GM12878 (cell line): ENCODE results near the gene HPX. TPM values are rescaled to one million over a fixed set of nuclear protein-coding genes. Genes with fewer than 3 reads are reported as not detected.

ENCODE experiments used
- ATAC-seq: fragments of 200-7000 bp; cut with Tn5 transposase; 3 replicates; pipeline ENCODE4 v1.9.1; 2020; ENCODE audit warnings: mild to moderate bottlenecking, moderate library complexity
- BruUV-seq: library from RNA; stranded (reverse); fragments of 400-500 nt; replicated peaks from 2 replicates; lab custom pipeline; 2021; lab: Mats Ljungman, UMichigan
- CTCF ChIA-PET: fragments of 300-600 bp; sonication (Branson Sonifier 250); formaldehyde crosslinking; extraction: SDS; loops from one replicate; lab custom pipeline; 2021; ENCODE audit warnings: inconsistent platforms; lab: Yijun Ruan, JAX
- POLR2A ChIA-PET: fragments of 350-600 bp; formaldehyde crosslinking; extraction: SDS; loops from one replicate; lab custom pipeline; 2021; ENCODE audit warnings: inconsistent platforms; lab: Charles Lee
- RAD21 ChIA-PET: fragments of 300-600 bp; sonication (Branson Sonifier 250); formaldehyde crosslinking; loops from one replicate; lab custom pipeline; 2023; ENCODE audit warnings: antibody characterized with exemption; ENCODE audit not compliant: unreplicated experiment; lab: Charles Lee
- SMC1A ChIA-PET: fragments of 300-600 bp; sonication (Branson Sonifier 250); formaldehyde crosslinking; loops from one replicate; lab custom pipeline; 2023; ENCODE audit not compliant: unreplicated experiment, uncharacterized antibody; lab: Charles Lee
- DNase-seq: peaks from one replicate; pipeline ENCODE4 v3.0.0-alpha.2; 2011; ENCODE audit warnings: low read depth, low spot score
- FAIRE-seq: peaks from 3 replicates; lab custom pipeline; 2011; peaks lifted over from hg19 to GRCh38; lab: Jason Lieb, UNC
- H2AFZ ChIP-seq: 2 replicates; pipeline ENCODE4 v1.6.0; 2011; ENCODE audit warnings: low read depth, low read length, control low read depth; ENCODE audit not compliant: control insufficient read depth
- H3K27ac ChIP-seq: 2 replicates; pipeline ENCODE4 v1.5.1; 2011; ENCODE audit warnings: control low read depth; ENCODE audit not compliant: control insufficient read depth, insufficient read depth
- H3K27me3 ChIP-seq, 2 experiments: replicated peaks in 1 of 2; 2 replicates each; pipeline versions ENCODE4 v1.6.0 to v1.6.1; 2011; ENCODE audit warnings: low read length in 1 of 2; ENCODE audit not compliant: control insufficient read depth in 2 of 2, insufficient read depth in 2 of 2
- H3K36me3 ChIP-seq, 2 experiments: 2 replicates each; pipeline ENCODE4 v1.5.1; 2011; ENCODE audit warnings: low read length in 1 of 2; ENCODE audit not compliant: control insufficient read depth in 2 of 2, insufficient read depth in 2 of 2
- H3K4me1 ChIP-seq: 2 replicates; pipeline ENCODE4 v1.6.1; 2011; ENCODE audit warnings: mild to moderate bottlenecking, low read length, moderate library complexity, mixed read lengths; ENCODE audit not compliant: control insufficient read depth, insufficient read depth
- H3K4me2 ChIP-seq: 2 replicates; pipeline ENCODE4 v1.6.0; 2011; ENCODE audit warnings: control low read depth; ENCODE audit not compliant: control insufficient read depth, insufficient read depth
- H3K4me3 ChIP-seq: fragments of 200-600 bp; sonication (generic); 2 replicates; pipeline ENCODE4 v1.5.1; 2016
- H3K79me2 ChIP-seq: 2 replicates; pipeline ENCODE4 v1.6.0; 2011; ENCODE audit warnings: low read length; ENCODE audit not compliant: control insufficient read depth, insufficient read depth
- H3K9ac ChIP-seq: 2 replicates; pipeline ENCODE4 v1.8.0; 2011; ENCODE audit warnings: low read length, control low read depth, mixed read lengths; ENCODE audit not compliant: control insufficient read depth, insufficient read depth
- H3K9me3 ChIP-seq: replicated peaks from 3 replicates; pipeline ENCODE4 v1.5.1; 2011; ENCODE audit warnings: mild to moderate bottlenecking, low read length; ENCODE audit not compliant: control insufficient read depth, insufficient read depth
- H4K20me1 ChIP-seq: 2 replicates; pipeline ENCODE4 v1.6.0; 2011; ENCODE audit not compliant: control insufficient read depth, insufficient read depth
- ATF7 ChIP-seq: fragments of 450-650 bp; IDR thresholded peaks from 2 replicates; pipeline ENCODE4 v1.6.1; 2016; ENCODE audit warnings: low read depth, mild to moderate bottlenecking
- BHLHE40 ChIP-seq, 2 experiments: fragments of 450-650 bp in 1 of 2; IDR thresholded peaks; 2 replicates each; pipeline ENCODE4 v1.6.1; 2011 to 2017; ENCODE audit warnings: low read depth in 2 of 2, borderline replicate concordance in 1 of 2, improper control_type of control experiment in 1 of 2, low read length in 1 of 2, mild to moderate bottlenecking in 1 of 2
- CHD4 ChIP-seq: fragments of 200-600 bp; sonication (generic); IDR thresholded peaks from 2 replicates; pipeline ENCODE4 v1.6.1; 2016; ENCODE audit warnings: mild to moderate bottlenecking
- E2F4 ChIP-seq: IDR thresholded peaks from 2 replicates; pipeline ENCODE4 v1.6.1; 2012; ENCODE audit warnings: low read depth, low read length, improper control_type of control experiment
- HDAC6 ChIP-seq: fragments of 200-600 bp; sonication (generic); IDR thresholded peaks from one replicate; pipeline ENCODE4 v1.8.0; 2017; ENCODE audit warnings: antibody characterized with exemption; ENCODE audit not compliant: unreplicated experiment
- IRF3 ChIP-seq: fragments of 450-650 bp; IDR thresholded peaks from 2 replicates; pipeline ENCODE4 v1.6.1; 2014; ENCODE audit warnings: mild to moderate bottlenecking
- KDM1A ChIP-seq: fragments of 200-600 bp; sonication (generic); IDR thresholded peaks from 2 replicates; pipeline ENCODE4 v1.6.1; 2016; ENCODE audit warnings: borderline replicate concordance
- NBN ChIP-seq: fragments of 450-650 bp; IDR thresholded peaks from 2 replicates; pipeline ENCODE4 v1.6.1; 2016
- PBX3 ChIP-seq: IDR thresholded peaks from 2 replicates; pipeline ENCODE4 v1.6.1; 2011; ENCODE audit warnings: mild to moderate bottlenecking, low read depth, low read length, moderate library complexity; ENCODE audit not compliant: insufficient replicate concordance
- RUNX3 ChIP-seq: IDR thresholded peaks from 2 replicates; pipeline ENCODE4 v1.6.1; 2012; ENCODE audit warnings: low read length, inconsistent platforms
- SP1 ChIP-seq: IDR thresholded peaks from one replicate; pipeline ENCODE4 v1.6.1; 2011; ENCODE audit warnings: low read depth, low read length
- TCF12 ChIP-seq: IDR thresholded peaks from 2 replicates; pipeline ENCODE4 v1.6.1; 2011; ENCODE audit warnings: low read depth, mild to moderate bottlenecking, low read length
- TCF7 ChIP-seq: IDR thresholded peaks from 2 replicates; pipeline ENCODE4 v1.6.1; 2014; ENCODE audit warnings: antibody characterized with exemption, borderline replicate concordance
- YBX1 ChIP-seq: fragments of 450-650 bp; IDR thresholded peaks from 2 replicates; pipeline ENCODE4 v1.6.1; 2016; ENCODE audit warnings: antibody characterized with exemption
- ZBED1 ChIP-seq: IDR thresholded peaks from 2 replicates; pipeline ENCODE4 v1.6.1; 2016; ENCODE audit warnings: borderline replicate concordance
- ZBTB11 ChIP-seq: fragments of 450-650 bp; formaldehyde crosslinking; IDR thresholded peaks from 2 replicates; pipeline ENCODE4 v1.5.0; 2022; ENCODE audit warnings: mild to moderate bottlenecking, missing genetic modification characterization
- ZNF24 ChIP-seq: fragments of 450-650 bp; IDR thresholded peaks from 2 replicates; pipeline ENCODE4 v1.6.1; 2017; ENCODE audit warnings: antibody characterized with exemption, mild to moderate bottlenecking
- WGBS: methylation state at CpG from one replicate; pipeline ENCODE4 v1.1.6; 2016; ENCODE audit warnings: low lambda C conversion rate; ENCODE audit not compliant: insufficient replicate concordance, insufficient coverage; ENCODE audit errors: missing lambda C conversion rate; 5-methylcytosine and 5-hydroxymethylcytosine counted together
- in situ Hi-C: fragments of 300-500 bp; cut with MboI; formaldehyde crosslinking; loops from 9 replicates; pipeline ENCODE4 v1.14.3; 2018; ENCODE audit warnings: mixed read lengths
- intact Hi-C: fragments of 100-400 bp; cut with micrococcal nuclease; formaldehyde crosslinking; loops from one replicate; pipeline ENCODE4 v1.14.2; 2022; ENCODE audit not compliant: unreplicated experiment
- polyA plus RNA-seq, 11 experiments: library from polyadenylated mRNA; depleted of rRNA in 4 of 11; unstranded in 6 of 11; stranded (reverse) in 5 of 11; fragments of >200 nt; fragmentation: Nextera tagmentation in 4 of 11; fragmentation: Illumina TruSeq in 1 of 11; extraction: Ambion mirVana in 4 of 11; extraction: Trizol in 1 of 11; gene quantifications; 1 replicate in 1 of 11; 2 replicates in 10 of 11; pipeline versions ENCODE4 v1.2.1 to v1.2.3, GENCODE V29; 2011 to 2016; ENCODE audit warnings: inconsistent platforms in 2 of 11, missing spikeins in 2 of 11, low read depth in 1 of 11
- total RNA-seq, 4 experiments: library from RNA; depleted of rRNA in 3 of 4; stranded (reverse); fragments of >200 nt in 3 of 4; fragmentation: Illumina TruSeq in 1 of 4; extraction: Trizol in 1 of 4; gene quantifications; 2 replicates each; pipeline versions ENCODE4 v1.2.1 to v1.2.3, GENCODE V29; 2013 to 2021

Gene HPX
- total and polyA plus RNA-seq, 10 of the 15 experiments (the other 5 are each of a cell fraction or from before 2014, with no cell fraction given), result 0.08 to 1.7 (median 0.18) TPM; not detected in 1

GRCh38 chr11:6488342-6488741, 47.6 kb upstream of the HPX start:
- Histone ChIP-seq H3K4me2 (no peak overlapping the region), H3K36me3 (peaks cover 0 to 18% of the 10 kb centered on the region in 2 experiments; a peak in 2 of 4 replicates), H3K27ac (no peak overlapping the region), H3K27me3 (no peaks in the 10 kb centered on the region), H3K9ac (no peak overlapping the region), H4K20me1 (no peaks in the 10 kb centered on the region), H3K4me3 (no peak overlapping the region), H3K79me2 (peaks cover 3% of the 10 kb centered on the region), H2AFZ (no peak overlapping the region), H3K4me1 (peaks cover 5% of the 10 kb centered on the region; the same call in 1 of the 2 replicates), H3K9me3 (no peaks in the 10 kb centered on the region)
- FAIRE-seq (no peak), ATAC-seq (peak; percentile 71), DNase-seq (peak; percentile 16)
- in situ Hi-C loops, result no loop called here
- ChIA-PET POLR2A (interaction anchor here (0.8 to 1.7 kb wide), 3 partner anchors 13 to 100 kb away, joined by 3 to 4 read pairs (median 4); partner anchors contain the start of gene SMPD1), CTCF (interaction anchor here (1.0 to 10.7 kb wide), 6 partner anchors 17 to 133 kb away, joined by 3 to 119 read pairs (median 8); no protein-coding TSS in a partner anchor), SMC1A (interaction anchor here (1.0 to 3.1 kb wide), 7 partner anchors 7 to 110 kb away, joined by 4 to 12 read pairs (median 4); no protein-coding TSS in a partner anchor), RAD21 (interaction anchor here (0.8 to 3.4 kb wide), 4 partner anchors 45 to 195 kb away, joined by 3 to 14 read pairs (median 4); partner anchors contain the start of gene MRPL17)
- intact Hi-C loops, result loop anchor here (10.0 kb wide), 2 partner anchors 254 to 1036 kb away; partner anchors contain the start of genes CNGA4 and FHIP1B
- BruUV-seq, result no TSS peak
- WGBS, result 61% methylated on average over 6 of the region's 6 CpGs
- TF ChIP-seq ZBTB11 (no peak), TCF12 (no peak), ATF7 (no peak), ZBED1 (no peak), CHD4 (no peak), BHLHE40 (IDR thresholded peaks at IDR 0.05; ENCODE audit: borderline replicate concordance in 1 of 2, low read depth in 2 of 2, low read length in 1 of 2) (peak; percentile 78 to 89; a peak in 3 of 4 replicates), HDAC6 (no peak), IRF3 (no peak), RUNX3 (peak; percentile 68), NBN (no peak), KDM1A (no peak), ZNF24 (no peak), YBX1 (no peak), SP1 (no peak), PBX3 (no peak), TCF7 (0 out of 2 replicates have a peak, but pooled peaks have one; percentile 22), E2F4 (no peak)
